AG10803 (cell line): ENCODE results near the gene PGBD1.

Experiments
- DNase-seq: peaks from one replicate; pipeline ENCODE4 v3.0.0; 2010; ENCODE audit warnings: low read depth
- H3K4me3 ChIP-seq: 2 replicates; pipeline ENCODE4 v1.5.1; 2011; ENCODE audit warnings: mild to moderate bottlenecking, low read length, control low read depth
- CTCF ChIP-seq: conservative IDR thresholded peaks from 2 replicates; pipeline ENCODE4 v1.5.1; 2011; ENCODE audit warnings: mild to moderate bottlenecking, low read length, control low read depth, inconsistent platforms

Gene PGBD1

GRCh38 chr6:28322661-28323060 is 41.3 kb downstream of the PGBD1 start:
- no peak for TF ChIP-seq CTCF
- DNase-seq, result no peak
- H3K4me3 ChIP-seq, result no peak overlapping the region

GRCh38 chr6:28323813-28324424 is 42.5 kb downstream of the PGBD1 start:
- no peak for TF ChIP-seq CTCF
- H3K4me3 ChIP-seq, result no peak overlapping the region
- no peak for DNase-seq

DNA sequence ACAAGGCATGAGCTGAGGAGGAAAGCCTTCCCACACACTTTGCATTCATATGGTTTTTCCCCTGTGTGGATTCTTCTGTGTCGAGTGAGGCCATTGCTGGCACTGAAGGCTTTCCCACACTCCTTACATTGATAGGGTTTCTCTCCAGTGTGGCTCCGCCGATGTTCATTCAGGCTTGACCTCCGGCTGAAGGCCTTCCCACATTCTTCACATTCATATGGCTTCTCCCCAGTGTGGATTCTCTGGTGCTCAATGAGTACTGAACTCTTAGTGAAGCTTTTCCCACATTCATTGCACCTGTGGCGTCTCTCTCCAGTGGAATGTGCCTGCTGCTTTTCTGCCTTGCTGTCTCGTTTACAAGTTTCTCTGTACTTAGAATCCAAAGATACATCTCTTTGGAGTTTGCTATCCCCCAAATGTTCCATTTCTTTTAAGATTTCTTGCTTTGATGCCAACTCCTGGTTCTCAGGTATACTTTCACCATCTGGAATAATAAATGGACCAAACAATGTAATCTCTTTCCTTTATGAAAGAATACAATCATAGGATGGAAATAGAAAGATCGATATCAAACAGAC is 45.1 kb downstream of the PGBD1 start:
- no peak for DNase-seq
- no peak overlapping the region for H3K4me3 ChIP-seq
- no peak for TF ChIP-seq CTCF

- no peak for DNase-seq
- TF ChIP-seq CTCF, result no peak
- no peak overlapping the region for H3K4me3 ChIP-seq
These were observed 48.7 kb downstream of the PGBD1 start for GRCh38 chr6:28330041-28330440.

- H3K4me3 ChIP-seq, result no peak overlapping the region
- DNase-seq, result no peak
- TF ChIP-seq CTCF, result no peak
These were observed 51.7 kb downstream of the PGBD1 start for GRCh38 chr6:28333047-28333446.

DNA sequence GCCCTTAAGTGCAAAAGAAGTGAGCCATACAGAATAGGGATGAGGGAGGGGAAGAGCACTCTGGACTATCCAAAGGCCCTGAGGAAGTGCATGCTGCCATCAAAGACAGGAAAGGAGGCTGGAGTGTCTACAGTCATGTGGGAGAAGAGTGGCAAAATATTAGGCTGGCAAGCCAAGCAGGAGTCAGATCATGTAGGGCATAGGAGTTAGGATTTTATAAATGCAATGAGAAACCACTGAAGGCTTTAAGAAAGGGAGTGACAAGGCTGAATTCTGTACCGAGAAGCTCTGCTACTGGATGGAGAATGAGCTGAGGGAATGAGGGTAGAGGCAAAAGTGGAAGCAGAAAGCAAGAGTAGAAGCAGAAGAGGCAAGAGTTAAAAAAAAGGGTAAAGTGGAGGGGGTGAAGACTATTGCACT is 52.2 kb downstream of the PGBD1 start:
- no peak for DNase-seq
- no peak for TF ChIP-seq CTCF

GRCh38 chr6:28334286-28335039 is 53.1 kb downstream of the PGBD1 start:
- no peak overlapping the region for H3K4me3 ChIP-seq
- DNase-seq, result no peak
- no peak for TF ChIP-seq CTCF

More for the DNA sequence above, 52.2 kb downstream of the PGBD1 start:
- H3K4me3 ChIP-seq, result no peak overlapping the region
